ENCODE results near the gene UQCR11. TPM values are rescaled to one million over a fixed set of nuclear protein-coding genes. Genes with fewer than 3 reads are reported as not detected.

The UQCR11 gene
- total RNA-seq, 1 donor from 2014 or later = 84.6 TPM

DNA sequence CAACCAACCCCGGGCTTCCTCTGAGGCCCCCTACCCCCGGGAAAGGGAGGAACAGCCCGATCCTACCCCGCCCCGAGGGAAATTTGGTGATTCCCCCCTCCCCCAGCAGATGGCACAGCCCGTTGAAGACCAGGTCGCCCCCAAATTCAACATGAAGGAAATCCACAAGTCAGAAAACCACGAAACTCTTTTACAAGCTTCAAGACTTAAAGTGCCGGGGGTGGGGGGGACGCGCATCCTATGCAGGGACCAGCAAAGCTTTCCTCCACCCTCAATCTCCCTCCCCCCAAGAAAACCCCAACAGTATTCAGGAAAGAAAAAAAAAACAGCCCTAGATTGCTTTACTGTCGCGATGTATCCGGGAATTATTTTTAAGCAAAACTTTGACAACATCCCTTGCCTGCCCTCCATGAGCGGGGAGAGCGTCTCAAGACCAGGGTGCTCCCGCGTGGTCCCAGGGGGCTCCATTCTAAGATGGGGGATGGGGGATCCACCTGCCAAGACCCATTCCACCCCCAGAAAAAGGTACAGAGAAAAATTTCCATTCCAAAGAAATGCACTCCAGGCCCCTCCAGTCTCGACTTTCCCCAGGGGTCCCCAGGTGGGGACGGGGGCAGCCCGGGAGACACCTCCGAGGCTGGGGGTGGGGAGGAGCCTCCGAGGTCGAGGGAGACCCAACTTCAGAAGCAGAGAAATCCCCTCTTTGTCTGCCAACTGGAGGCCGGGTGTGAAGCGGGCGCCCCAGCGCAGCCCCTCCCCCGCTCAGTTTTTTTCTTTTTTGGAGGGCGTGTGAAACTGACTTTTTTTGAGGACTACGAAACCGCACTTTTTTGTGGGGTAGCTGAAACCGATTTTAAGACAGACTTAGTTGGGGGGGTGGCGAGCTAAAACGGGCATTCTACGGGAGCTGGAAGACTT, 45.6 kb upstream of the UQCR11 start:
- no peaks in the 10 kb centered on the region for H3K27me3 ChIP-seq (ENCODE audit: control insufficient read depth, insufficient read depth, low read length)
- no peaks in the 10 kb centered on the region for H3K36me3 ChIP-seq (ENCODE audit: control insufficient read depth, insufficient read depth, low read length)
- TF ChIP-seq, protein P1, sequence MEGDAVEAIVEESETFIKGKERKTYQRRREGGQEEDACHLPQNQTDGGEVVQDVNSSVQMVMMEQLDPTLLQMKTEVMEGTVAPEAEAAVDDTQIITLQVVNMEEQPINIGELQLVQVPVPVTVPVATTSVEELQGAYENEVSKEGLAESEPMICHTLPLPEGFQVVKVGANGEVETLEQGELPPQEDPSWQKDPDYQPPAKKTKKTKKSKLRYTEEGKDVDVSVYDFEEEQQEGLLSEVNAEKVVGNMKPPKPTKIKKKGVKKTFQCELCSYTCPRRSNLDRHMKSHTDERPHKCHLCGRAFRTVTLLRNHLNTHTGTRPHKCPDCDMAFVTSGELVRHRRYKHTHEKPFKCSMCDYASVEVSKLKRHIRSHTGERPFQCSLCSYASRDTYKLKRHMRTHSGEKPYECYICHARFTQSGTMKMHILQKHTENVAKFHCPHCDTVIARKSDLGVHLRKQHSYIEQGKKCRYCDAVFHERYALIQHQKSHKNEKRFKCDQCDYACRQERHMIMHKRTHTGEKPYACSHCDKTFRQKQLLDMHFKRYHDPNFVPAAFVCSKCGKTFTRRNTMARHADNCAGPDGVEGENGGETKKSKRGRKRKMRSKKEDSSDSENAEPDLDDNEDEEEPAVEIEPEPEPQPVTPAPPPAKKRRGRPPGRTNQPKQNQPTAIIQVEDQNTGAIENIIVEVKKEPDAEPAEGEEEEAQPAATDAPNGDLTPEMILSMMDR (IDR thresholded peaks at IDR 0.05; ENCODE audit: insufficient read depth, low read length, poor library complexity, severe bottlenecking) = no peak
- no peak for DNase-seq (ENCODE audit: low read depth)
- H3K4me3 ChIP-seq (ENCODE audit: low read depth, low read length) = peak overlapping the region; percentile 70

DNA sequence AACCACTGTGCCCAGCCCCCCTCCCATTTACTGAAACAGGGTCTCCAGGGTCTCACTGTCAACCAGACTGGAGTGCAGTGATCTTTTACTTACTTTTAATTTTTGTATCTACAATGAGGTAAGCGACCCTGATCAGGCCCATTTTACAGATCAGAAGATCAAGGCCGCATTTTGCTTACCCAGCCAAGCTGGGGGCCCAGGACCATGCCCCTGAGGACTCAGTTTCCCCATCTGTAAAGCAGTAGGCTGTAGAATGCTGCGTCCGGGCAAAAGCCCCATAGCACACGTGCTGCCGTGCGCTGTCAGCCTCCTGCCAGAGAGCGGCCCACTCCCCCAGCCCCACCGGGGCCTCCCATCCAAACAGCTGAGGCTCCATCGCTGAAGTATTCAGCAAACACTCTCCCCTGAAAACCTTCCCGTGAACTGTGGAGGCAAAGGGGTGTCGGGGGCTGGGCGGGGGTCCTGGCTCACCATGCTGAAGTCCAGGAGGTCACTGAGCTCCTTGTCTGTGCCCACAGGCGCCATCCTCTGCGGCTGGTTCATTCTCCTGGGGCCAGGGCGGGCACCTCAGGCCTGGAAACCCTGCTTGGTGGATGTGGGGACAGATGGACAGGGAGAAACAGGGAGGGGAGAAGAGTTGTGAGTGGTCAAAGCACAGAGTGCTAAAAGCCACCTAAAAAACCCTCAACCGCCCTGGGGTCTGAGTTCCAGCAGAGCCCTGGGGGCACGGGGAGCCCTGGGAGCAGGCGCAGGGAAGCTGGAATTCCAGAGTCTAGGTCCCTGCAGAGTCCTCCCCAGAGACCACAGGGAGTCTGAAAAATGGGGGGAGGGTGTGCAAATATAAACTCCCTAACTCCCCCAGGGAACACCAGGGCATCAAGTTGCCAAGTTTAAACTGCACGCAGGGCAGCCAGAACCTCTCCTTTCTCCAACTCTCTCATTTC, 44.7 kb upstream of the UQCR11 start:
- DNase-seq (ENCODE audit: low read depth) = no peak
- Histone ChIP-seq H3K27me3 (ENCODE audit: control insufficient read depth, insufficient read depth, low read length) (no peaks in the 10 kb centered on the region), H3K4me3 (ENCODE audit: low read depth, low read length) (no peak overlapping the region), H3K36me3 (ENCODE audit: control insufficient read depth, insufficient read depth, low read length) (no peaks in the 10 kb centered on the region)
- TF ChIP-seq, protein P1 (IDR thresholded peaks at IDR 0.05; ENCODE audit: insufficient read depth, low read length, poor library complexity, severe bottlenecking) = no peak

DNA sequence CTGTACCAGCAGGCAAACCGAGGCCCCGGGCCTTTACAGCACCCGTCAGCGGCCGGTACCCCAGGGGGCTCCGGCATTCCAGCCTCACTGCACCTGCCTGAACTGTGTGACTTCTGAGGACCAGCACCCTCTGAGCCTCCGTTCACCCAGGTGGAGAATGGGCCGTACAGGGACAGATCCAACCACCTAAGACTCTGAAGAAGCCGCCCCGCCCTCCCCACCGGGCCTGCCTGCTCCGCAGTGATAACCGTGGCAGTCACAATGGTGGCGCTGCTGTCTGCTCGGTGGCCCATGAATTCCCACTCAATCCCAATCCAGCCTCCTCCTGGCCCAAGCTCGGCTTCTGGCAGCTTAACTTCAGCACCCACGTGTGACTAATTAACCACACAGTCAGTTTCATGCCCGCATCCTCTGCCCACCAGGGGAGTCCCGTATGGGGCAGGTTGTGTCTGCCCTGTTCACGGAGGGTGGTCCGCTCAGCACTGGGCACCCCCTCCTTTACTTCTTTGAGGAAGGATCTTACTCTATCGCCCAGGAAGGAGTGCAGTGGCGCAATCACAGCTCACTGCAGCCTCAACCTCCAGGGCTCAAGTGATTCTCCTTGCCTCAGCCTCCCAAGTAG, 43.8 kb upstream of the UQCR11 start:
- no peak for DNase-seq (ENCODE audit: low read depth)
- H3K4me3 ChIP-seq (ENCODE audit: low read depth, low read length) = no peak overlapping the region
- TF ChIP-seq, protein P1 (IDR thresholded peaks at IDR 0.05; ENCODE audit: insufficient read depth, low read length, poor library complexity, severe bottlenecking) = peak; percentile 5
- H3K27me3 ChIP-seq (ENCODE audit: control insufficient read depth, insufficient read depth, low read length) = no peaks in the 10 kb centered on the region
- H3K36me3 ChIP-seq (ENCODE audit: control insufficient read depth, insufficient read depth, low read length) = no peaks in the 10 kb centered on the region

DNA sequence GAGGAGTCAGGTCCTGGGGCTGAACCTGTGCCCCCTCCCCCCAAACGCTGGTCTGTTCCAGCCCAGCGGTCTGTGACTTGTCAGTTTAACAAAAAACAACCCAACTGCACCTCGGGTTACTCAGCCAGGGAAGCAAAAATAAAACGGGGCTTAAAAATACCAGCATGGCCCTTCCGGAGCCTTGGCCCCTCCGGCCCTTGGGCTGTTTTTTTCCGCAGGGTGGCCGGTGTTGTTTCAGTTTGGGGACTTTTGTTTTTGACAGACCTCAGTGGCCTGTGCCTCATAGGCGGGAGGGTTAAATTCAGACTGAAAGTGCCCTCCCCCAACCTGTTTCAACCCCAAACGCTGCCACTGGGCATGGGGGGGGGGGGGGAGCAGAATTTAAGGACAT, 43.2 kb upstream of the UQCR11 start:
- Histone ChIP-seq H3K36me3 (ENCODE audit: control insufficient read depth, insufficient read depth, low read length) (no peaks in the 10 kb centered on the region), H3K27me3 (ENCODE audit: control insufficient read depth, insufficient read depth, low read length) (no peaks in the 10 kb centered on the region), H3K4me3 (ENCODE audit: low read depth, low read length) (no peak overlapping the region)
- no peak for DNase-seq (ENCODE audit: low read depth)
- TF ChIP-seq, protein P1 (IDR thresholded peaks at IDR 0.05; ENCODE audit: insufficient read depth, low read length, poor library complexity, severe bottlenecking) = no peak

DNA sequence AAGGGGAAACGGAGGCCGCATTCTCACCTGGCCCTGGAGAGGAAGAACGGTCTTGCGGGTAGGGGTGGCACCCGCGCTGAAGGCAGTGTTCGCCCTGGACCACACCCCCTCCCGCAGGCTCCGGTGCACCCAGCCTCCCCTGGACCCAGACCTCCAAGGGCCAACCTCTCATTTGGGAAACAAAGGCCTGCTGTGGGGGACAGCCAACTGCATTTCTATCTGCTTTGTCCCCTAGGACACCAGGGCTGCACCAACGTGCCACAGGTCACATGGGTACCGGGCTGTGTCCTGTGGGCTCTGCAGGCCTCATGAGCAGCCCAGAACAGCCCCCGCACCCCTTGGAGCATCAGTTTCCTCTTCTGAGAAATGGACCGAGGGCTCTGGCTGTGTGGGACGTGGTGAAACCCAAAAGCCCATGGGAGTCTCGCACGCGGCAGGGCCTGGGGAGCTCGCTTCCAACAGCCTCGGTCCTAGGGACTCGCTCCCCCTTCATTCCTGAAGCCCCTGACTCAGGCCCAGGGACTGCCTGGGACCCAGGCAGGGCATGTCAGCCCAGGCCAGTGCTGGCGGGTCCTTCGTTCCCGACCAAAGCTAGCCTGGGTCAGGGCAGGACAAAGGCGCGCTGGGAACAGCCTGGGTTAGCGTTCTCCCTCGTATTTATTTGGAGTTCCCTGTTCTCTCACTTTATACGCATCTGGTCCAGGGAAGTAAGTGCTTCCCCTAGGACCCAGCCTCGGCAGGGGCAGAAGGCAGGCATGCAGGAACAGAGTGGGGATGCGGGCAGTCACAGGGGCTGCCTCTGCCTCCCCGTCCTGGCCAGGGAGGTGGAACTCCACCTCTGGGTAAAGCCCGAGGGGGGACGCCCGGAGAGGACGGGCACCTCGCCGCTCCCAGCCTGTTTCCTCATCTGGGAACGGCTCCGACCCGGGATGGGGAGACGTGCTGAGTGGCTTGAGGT, 42.5 kb upstream of the UQCR11 start:
- H3K36me3 ChIP-seq (ENCODE audit: control insufficient read depth, insufficient read depth, low read length) = no peaks in the 10 kb centered on the region
- TF ChIP-seq, protein P1 (IDR thresholded peaks at IDR 0.05; ENCODE audit: insufficient read depth, low read length, poor library complexity, severe bottlenecking) = no peak
- DNase-seq (ENCODE audit: low read depth) = no peak

More for the DNA sequence above, 42.5 kb upstream of the UQCR11 start:
- H3K4me3 ChIP-seq (ENCODE audit: low read depth, low read length) = no peak overlapping the region
- H3K27me3 ChIP-seq (ENCODE audit: control insufficient read depth, insufficient read depth, low read length) = no peaks in the 10 kb centered on the region

All from kidney epithelial cell (primary cell).